WTC11 (cell line): ENCODE measurements around the gene TMC1. TPM values are rescaled to one million over a fixed set of nuclear protein-coding genes. Genes with fewer than 3 reads are reported as not detected.

Source experiments
- ATAC-seq: fragments of 200-7000 bp; cut with Tn5 transposase; 2 replicates; pipeline ENCODE4 v1.10.0; 2021; ENCODE audit warnings: mild to moderate bottlenecking, moderate library complexity
- CTCF ChIA-PET: fragments of 300-600 bp; sonication (Branson Sonifier 250); formaldehyde crosslinking; loops from one replicate; lab custom pipeline; 2021; ENCODE audit warnings: antibody characterized with exemption; lab: Charles Lee
- POLR2A ChIA-PET: fragments of 350-600 bp; sonication (Branson Sonifier 250); formaldehyde crosslinking; loops from one replicate; lab custom pipeline; 2021; ENCODE audit warnings: antibody characterized with exemption; lab: Charles Lee
- DNase-seq: peaks from one replicate; pipeline ENCODE4 v3.0.0; 2021; ENCODE audit warnings: low spot score
- H3K27ac Mint-ChIP-seq: 2 replicates; pipeline ENCODE4 v1.8.0; 2021; ENCODE audit warnings: mixed read lengths
- H3K27me3 Mint-ChIP-seq: 2 replicates; pipeline ENCODE4 v1.8.0; 2021; ENCODE audit warnings: low read depth, mild to moderate bottlenecking, moderate library complexity, mixed read lengths
- H3K36me3 Mint-ChIP-seq: 2 replicates; pipeline ENCODE4 v1.8.0; 2021; ENCODE audit warnings: mixed read lengths
- H3K4me1 Mint-ChIP-seq: 2 replicates; pipeline ENCODE4 v1.8.0; 2022; ENCODE audit warnings: mixed read lengths
- H3K4me3 Mint-ChIP-seq: 2 replicates; pipeline ENCODE4 v1.8.0; 2021; ENCODE audit warnings: mild to moderate bottlenecking, moderate library complexity, mixed read lengths
- H3K9me3 Mint-ChIP-seq: 2 replicates; pipeline ENCODE4 v1.8.0; 2021; ENCODE audit warnings: mixed read lengths
- AFF4 ChIP-seq: sonication (generic); formaldehyde crosslinking; IDR thresholded peaks from 2 replicates; pipeline ENCODE4 v1.8.1; 2023; ENCODE audit warnings: mild to moderate bottlenecking, missing genetic modification reagents, borderline replicate concordance
- ATF3 ChIP-seq: sonication (generic); formaldehyde crosslinking; conservative IDR thresholded peaks from 2 replicates; pipeline ENCODE4 v1.8.1; 2022; ENCODE audit warnings: mild to moderate bottlenecking, missing genetic modification reagents
- ETV6 ChIP-seq: sonication (generic); formaldehyde crosslinking; IDR thresholded peaks from 2 replicates; pipeline ENCODE4 v1.8.1; 2022; ENCODE audit warnings: mild to moderate bottlenecking, missing genetic modification reagents
- NFATC4 ChIP-seq: fragments of 250-450 bp; sonication (Bioruptor Pico); IDR thresholded peaks from 2 replicates; pipeline ENCODE4 v1.9.0; 2021; ENCODE audit warnings: mild to moderate bottlenecking
- SP1 ChIP-seq: sonication (generic); formaldehyde crosslinking; conservative IDR thresholded peaks from 2 replicates; pipeline ENCODE4 v1.8.1; 2022; ENCODE audit warnings: missing genetic modification reagents
- ZNF121 ChIP-seq: sonication (generic); formaldehyde crosslinking; IDR thresholded peaks from 2 replicates; pipeline ENCODE4 v1.8.0; 2023; ENCODE audit warnings: missing genetic modification reagents
- ZNF263 ChIP-seq: sonication (generic); formaldehyde crosslinking; IDR thresholded peaks from 2 replicates; pipeline ENCODE4 v1.8.1; 2022; ENCODE audit warnings: low read depth, mild to moderate bottlenecking, moderate library complexity, missing genetic modification reagents
- ZNF416 ChIP-seq: fragments of 250-450 bp; sonication (Bioruptor Pico); IDR thresholded peaks from 2 replicates; pipeline ENCODE4 v1.9.0; 2021; ENCODE audit warnings: mild to moderate bottlenecking, inconsistent platforms
- ZNF532 ChIP-seq: fragments of 250-450 bp; sonication (Bioruptor Pico); IDR thresholded peaks from 2 replicates; pipeline ENCODE4 v1.9.0; 2021; ENCODE audit warnings: mild to moderate bottlenecking, borderline replicate concordance
- ZNF671 ChIP-seq: fragments of 250-450 bp; sonication (Bioruptor Pico); IDR thresholded peaks from 2 replicates; pipeline ENCODE4 v1.8.0; 2021; ENCODE audit warnings: mild to moderate bottlenecking
- total RNA-seq: library from RNA; stranded (reverse); gene quantifications from 3 replicates; pipeline ENCODE4 v1.2.3, GENCODE V29; 2021
- TF ChIP-seq, protein P1 (sequence below): sonication (generic); formaldehyde crosslinking; IDR thresholded peaks from 2 replicates; pipeline ENCODE4 v1.8.0; 2023; ENCODE audit warnings: missing genetic modification reagents, mild to moderate bottlenecking, borderline replicate concordance
- TF ChIP-seq, protein P2 (sequence below): sonication (generic); formaldehyde crosslinking; IDR thresholded peaks from 2 replicates; pipeline ENCODE4 v1.8.0; 2022; ENCODE audit warnings: missing genetic modification reagents
- TF ChIP-seq, protein P3 (sequence below): sonication (generic); formaldehyde crosslinking; IDR thresholded peaks from 2 replicates; pipeline ENCODE4 v1.8.1; 2022; ENCODE audit warnings: missing genetic modification reagents, borderline replicate concordance
- TF ChIP-seq, protein P4 (sequence below): sonication (generic); formaldehyde crosslinking; IDR thresholded peaks from 2 replicates; pipeline ENCODE4 v1.8.1; 2022; ENCODE audit warnings: mild to moderate bottlenecking, moderate library complexity, missing genetic modification reagents

Gene TMC1
- total RNA-seq, 1 experiment from 2014 or later: 0.31 TPM

DNA sequence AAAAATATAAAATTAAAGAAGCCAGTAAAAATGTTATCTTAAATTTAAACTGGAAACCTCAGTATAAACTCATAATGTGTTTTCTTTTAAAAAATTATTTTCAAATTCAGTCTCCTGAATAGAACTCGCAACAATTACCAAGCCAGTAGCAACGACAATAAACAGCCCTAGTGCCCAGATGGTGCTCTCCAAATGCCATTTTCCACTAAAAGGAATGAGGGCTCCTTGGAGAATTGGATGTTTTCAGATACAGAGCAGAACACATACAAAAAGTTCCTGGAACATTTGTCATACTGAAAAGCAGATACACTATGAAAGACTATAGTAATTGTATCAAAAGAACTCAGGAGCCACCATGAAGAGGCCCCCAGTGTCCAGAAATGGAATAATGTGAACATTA lies 97.4 kb downstream of the TMC1 start (continued):
- TF ChIP-seq, protein P1, sequence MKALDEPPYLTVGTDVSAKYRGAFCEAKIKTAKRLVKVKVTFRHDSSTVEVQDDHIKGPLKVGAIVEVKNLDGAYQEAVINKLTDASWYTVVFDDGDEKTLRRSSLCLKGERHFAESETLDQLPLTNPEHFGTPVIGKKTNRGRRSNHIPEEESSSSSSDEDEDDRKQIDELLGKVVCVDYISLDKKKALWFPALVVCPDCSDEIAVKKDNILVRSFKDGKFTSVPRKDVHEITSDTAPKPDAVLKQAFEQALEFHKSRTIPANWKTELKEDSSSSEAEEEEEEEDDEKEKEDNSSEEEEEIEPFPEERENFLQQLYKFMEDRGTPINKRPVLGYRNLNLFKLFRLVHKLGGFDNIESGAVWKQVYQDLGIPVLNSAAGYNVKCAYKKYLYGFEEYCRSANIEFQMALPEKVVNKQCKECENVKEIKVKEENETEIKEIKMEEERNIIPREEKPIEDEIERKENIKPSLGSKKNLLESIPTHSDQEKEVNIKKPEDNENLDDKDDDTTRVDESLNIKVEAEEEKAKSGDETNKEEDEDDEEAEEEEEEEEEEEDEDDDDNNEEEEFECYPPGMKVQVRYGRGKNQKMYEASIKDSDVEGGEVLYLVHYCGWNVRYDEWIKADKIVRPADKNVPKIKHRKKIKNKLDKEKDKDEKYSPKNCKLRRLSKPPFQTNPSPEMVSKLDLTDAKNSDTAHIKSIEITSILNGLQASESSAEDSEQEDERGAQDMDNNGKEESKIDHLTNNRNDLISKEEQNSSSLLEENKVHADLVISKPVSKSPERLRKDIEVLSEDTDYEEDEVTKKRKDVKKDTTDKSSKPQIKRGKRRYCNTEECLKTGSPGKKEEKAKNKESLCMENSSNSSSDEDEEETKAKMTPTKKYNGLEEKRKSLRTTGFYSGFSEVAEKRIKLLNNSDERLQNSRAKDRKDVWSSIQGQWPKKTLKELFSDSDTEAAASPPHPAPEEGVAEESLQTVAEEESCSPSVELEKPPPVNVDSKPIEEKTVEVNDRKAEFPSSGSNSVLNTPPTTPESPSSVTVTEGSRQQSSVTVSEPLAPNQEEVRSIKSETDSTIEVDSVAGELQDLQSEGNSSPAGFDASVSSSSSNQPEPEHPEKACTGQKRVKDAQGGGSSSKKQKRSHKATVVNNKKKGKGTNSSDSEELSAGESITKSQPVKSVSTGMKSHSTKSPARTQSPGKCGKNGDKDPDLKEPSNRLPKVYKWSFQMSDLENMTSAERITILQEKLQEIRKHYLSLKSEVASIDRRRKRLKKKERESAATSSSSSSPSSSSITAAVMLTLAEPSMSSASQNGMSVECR (CRISPR knock-in tag): no peak
- TF ChIP-seq, protein P2, sequence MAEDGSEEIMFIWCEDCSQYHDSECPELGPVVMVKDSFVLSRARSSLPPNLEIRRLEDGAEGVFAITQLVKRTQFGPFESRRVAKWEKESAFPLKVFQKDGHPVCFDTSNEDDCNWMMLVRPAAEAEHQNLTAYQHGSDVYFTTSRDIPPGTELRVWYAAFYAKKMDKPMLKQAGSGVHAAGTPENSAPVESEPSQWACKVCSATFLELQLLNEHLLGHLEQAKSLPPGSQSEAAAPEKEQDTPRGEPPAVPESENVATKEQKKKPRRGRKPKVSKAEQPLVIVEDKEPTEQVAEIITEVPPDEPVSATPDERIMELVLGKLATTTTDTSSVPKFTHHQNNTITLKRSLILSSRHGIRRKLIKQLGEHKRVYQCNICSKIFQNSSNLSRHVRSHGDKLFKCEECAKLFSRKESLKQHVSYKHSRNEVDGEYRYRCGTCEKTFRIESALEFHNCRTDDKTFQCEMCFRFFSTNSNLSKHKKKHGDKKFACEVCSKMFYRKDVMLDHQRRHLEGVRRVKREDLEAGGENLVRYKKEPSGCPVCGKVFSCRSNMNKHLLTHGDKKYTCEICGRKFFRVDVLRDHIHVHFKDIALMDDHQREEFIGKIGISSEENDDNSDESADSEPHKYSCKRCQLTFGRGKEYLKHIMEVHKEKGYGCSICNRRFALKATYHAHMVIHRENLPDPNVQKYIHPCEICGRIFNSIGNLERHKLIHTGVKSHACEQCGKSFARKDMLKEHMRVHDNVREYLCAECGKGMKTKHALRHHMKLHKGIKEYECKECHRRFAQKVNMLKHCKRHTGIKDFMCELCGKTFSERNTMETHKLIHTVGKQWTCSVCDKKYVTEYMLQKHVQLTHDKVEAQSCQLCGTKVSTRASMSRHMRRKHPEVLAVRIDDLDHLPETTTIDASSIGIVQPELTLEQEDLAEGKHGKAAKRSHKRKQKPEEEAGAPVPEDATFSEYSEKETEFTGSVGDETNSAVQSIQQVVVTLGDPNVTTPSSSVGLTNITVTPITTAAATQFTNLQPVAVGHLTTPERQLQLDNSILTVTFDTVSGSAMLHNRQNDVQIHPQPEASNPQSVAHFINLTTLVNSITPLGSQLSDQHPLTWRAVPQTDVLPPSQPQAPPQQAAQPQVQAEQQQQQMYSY: no peak
- no peak for TF ChIP-seq ETV6 (CRISPR knock-in tag)
- no peak for TF ChIP-seq ZNF671 (CRISPR knock-in tag)
- TF ChIP-seq AFF4 (CRISPR knock-in tag): no peak

DNA sequence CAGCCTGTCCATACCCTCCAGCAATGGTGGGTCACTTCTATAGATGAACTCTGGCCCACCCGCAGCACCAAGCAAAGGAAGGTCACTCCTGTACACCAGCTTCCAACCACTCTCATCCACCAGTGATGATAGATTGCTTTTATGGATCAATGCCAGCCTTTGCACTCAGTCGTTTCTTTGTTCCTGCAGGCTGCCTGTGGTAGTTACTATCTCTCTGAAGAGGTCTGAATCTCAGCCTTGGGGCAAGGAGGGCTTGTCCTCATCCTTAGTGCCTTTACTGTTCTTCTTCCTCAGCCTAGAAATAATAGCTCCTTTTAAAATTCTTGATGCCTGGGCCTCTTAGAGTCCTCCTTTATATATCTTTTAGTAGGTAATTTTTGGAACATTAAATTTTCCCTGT lies 100.8 kb downstream of the TMC1 start:
- H3K27me3 Mint-ChIP-seq: no peaks in the 10 kb centered on the region
- peaks cover 16% of the 10 kb centered on the region for H3K9me3 Mint-ChIP-seq
- peaks cover 3% of the 10 kb centered on the region; the same call in 1 of the 2 replicates for H3K36me3 Mint-ChIP-seq
- POLR2A ChIA-PET: no interaction called here
- CTCF ChIA-PET: no interaction called here
- DNase-seq: no peak
- no peak for ATAC-seq
- no peak overlapping the region for H3K27ac Mint-ChIP-seq
- peaks cover 8% of the 10 kb centered on the region for H3K4me1 Mint-ChIP-seq
- no peak overlapping the region for H3K4me3 Mint-ChIP-seq
- no peak for TF ChIP-seq ZNF263 (CRISPR knock-in tag)
- no peak for TF ChIP-seq SP1
- TF ChIP-seq ZNF416 (CRISPR knock-in tag): no peak
- no peak for TF ChIP-seq ETV6 (CRISPR knock-in tag)
- TF ChIP-seq, protein P3, sequence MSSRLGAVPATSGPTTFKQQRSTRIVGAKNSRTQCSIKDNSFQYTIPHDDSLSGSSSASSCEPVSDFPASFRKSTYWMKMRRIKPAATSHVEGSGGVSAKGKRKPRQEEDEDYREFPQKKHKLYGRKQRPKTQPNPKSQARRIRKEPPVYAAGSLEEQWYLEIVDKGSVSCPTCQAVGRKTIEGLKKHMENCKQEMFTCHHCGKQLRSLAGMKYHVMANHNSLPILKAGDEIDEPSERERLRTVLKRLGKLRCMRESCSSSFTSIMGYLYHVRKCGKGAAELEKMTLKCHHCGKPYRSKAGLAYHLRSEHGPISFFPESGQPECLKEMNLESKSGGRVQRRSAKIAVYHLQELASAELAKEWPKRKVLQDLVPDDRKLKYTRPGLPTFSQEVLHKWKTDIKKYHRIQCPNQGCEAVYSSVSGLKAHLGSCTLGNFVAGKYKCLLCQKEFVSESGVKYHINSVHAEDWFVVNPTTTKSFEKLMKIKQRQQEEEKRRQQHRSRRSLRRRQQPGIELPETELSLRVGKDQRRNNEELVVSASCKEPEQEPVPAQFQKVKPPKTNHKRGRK (CRISPR knock-in tag): no peak
- no peak for TF ChIP-seq NFATC4 (CRISPR knock-in tag)
- no peak for TF ChIP-seq ZNF532 (CRISPR knock-in tag)
- no peak for TF ChIP-seq ATF3
- TF ChIP-seq, protein P4, sequence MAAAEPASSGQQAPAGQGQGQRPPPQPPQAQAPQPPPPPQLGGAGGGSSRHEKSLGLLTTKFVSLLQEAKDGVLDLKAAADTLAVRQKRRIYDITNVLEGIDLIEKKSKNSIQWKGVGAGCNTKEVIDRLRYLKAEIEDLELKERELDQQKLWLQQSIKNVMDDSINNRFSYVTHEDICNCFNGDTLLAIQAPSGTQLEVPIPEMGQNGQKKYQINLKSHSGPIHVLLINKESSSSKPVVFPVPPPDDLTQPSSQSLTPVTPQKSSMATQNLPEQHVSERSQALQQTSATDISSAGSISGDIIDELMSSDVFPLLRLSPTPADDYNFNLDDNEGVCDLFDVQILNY: no peak
- TF ChIP-seq ZNF121 (CRISPR knock-in tag): no peak
